TTC549 (cell line): ENCODE measurements around the gene DNM3.
"Not testable (repeated sequence)": the region's sequence is repeated elsewhere in the genome, so short reads cannot be mapped to it uniquely, and the experiment has no call there.

Experiments used
- FAIRE-seq: peaks from 2 replicates; lab custom pipeline; 2012; peaks lifted over from hg19 to GRCh38; lab: Jason Lieb, UNC

DNM3 gene

DNA sequence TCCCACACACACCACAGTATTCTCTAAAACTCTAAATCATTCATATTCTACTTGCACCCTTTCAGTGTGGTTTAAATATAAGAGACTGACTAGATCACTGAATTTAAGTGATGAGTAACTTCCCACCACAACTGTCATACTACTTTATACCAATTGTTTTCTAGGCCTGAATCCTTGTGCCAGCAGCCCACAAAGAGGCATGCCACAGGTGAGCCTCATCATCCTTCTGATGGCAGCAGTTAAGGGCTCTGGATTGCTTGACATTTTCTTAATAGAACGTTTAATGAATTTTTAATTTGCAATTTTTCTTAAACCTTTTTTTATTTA is 588.8 kb downstream of the DNM3 start:
- no peak for FAIRE-seq

DNA sequence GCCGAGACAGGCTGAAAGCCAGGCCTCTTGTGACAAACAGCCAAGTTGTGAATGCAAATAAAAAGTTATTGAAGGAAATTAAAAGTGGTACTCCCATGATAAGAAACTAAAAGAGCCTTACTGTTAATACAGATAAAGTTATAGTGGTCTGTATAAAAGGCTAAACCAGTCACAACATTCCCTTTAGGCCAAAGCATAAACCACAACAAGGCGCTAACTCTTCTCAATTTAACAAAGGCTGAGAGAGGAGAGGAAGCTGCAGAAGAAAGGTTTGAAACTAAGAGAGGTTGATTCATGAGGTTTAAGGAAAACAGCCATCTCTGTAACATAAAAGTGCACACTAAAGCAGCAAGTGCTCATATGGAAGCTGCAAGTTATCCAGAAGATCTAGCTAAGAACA is 589.9 kb downstream of the DNM3 start:
- no peak for FAIRE-seq

DNA sequence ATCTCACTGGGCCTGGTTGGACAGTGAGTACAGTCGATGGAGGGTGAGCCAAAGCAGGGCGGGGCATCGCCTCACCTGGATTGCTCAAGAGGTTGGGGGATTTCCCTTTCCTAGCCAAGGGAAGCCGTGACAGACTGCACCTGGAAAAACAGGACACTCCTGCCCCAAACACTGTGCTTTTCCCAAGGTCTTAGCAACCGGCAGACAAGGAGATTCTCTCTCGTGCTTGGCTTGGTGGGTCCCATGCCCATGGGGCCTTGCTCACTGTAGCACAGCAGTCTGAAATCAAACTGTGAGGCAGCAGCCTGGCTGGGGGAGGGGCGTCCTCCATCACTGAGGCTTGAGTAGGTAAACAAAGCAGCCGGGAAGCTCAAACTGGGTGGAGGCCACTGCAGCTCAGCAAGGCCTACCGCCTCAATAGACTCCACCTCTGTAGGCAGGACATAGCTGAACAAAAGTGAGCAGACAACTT is 590.5 kb downstream of the DNM3 start:
- no peak for FAIRE-seq

DNA sequence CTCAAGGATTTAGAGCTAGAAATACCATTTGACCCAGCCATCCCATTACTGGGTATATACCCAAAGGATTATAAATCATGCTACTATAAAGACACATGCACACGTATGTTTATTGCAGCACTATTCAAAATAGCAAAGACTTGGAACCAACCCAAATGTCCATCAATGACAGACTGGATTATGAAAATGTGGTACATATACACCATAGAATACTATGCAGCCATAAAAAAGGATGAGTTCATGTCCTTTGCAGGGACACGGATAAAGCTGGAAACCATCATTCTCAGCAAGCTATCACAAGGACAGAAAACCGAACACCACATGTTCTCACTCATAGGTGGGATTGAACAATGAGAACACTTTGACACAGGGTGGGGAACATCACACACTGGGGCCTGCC is 595.9 kb downstream of the DNM3 start:
- FAIRE-seq: not testable (repeated sequence)

DNA sequence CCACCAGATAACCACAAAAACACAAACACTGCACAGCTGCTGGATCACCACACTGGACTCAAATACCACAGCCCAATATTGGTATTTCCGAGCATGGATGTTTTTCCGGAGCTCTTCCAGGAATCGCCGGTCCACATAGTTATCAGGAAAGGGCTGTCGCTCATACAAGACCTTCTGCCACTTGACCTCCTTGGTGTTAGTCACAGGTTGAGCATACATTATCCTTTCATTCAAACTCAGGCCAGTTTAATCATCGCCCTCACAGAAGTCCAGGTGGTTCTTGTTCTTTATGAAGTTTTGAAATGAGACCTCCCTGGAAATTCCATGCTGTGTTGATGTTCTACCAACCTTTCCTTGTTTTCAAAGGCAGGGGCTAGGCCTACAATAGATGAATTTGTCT is 601.1 kb downstream of the DNM3 start:
- no peak for FAIRE-seq

DNA sequence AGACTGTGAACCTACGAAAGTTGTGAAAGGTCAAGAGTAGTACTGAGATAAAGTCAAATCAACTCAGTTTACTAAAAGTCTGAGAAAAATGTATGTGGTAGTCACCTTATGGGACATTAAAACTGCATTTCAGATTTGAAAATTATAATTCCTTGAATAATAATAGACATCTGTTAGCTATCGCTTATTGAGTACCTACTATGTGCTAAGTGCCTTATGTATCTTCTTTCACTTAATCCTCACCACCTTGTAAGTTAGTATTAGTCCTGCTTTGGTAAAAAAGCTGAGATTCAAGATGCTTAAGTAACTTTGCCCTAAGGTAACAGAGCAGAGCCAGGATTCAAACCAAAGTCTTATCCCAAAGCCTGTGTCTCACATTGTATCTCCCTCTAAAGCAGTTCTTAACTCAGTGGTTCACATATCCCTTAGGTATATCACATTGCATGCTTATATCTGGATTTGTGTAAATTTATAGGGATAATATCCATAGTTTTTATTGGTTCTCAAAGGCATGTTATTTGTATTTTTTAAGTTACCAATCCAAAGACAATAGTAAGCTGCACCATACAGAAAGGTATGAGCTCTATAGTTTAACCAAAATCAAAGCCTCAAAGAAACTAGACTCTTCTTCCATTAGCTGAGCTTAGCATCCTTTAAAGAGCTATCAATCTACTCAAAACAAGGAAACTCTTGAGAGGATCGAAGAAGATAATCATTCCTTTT is 601.7 kb downstream of the DNM3 start:
- FAIRE-seq: peak; percentile 69

DNA sequence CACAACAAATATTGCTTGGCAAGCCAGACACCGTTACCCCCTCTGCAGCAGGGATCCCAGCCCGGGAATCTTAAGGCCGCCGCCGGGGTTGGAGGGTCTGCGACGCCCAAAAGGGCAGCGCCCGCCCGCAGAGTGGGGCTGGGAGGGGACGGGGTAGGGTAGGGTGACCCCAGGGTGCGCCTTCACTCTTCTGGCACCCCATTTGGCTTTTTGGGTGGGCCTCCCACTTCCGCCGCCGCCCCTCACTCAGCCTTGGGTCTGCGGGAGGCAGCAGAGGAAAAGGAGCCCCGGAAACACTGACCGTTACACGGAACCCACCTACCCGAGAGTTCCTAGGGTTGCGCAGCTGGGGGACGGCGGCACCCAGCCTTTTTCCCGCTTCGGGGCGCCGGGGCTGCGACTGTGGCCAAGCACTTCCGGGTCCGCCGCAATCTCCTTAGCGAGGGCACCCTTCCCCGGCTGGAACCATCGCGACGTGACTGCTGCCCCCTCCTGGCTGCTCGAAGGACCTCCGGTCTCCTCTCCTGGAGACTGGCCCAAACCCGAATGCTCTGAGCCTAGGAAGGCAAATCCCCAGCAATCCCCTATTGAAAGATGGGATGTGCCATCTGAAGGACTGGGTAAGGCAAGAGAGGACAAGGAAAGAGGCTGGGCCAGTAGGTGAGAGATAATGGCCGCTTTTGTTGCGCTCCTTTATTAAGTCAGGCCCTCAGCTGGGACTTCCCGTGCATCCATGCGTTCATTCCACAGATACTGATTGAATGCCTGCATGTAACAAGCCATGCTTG is 602.6 kb downstream of the DNM3 start, which contains the start of gene PIGC:
PIGC (minus strand) TSS at position 404 of the 788 bp plus-strand sequence. CDS start 1,447 bp downstream, outside the sequence.
- FAIRE-seq: peak; percentile 98

DNA sequence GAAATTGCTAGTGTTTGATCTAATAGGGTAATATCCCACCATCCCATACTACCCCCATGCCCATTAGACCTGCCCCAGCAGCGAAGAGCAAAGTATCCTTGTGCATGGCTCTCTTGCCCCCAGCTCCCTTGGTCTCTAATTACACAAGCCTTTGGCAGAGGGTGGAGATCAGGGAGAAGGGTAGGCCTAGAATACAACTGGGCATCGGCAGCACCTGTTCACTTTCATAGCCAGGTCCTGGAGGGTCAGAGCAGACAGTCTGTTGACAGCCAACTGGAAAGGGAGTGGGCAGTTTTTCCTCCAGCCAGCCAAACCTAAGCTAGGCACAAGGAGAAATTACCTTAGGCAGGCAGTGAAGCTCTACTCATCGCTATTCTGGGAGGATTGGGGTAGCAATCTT is 605.2 kb downstream of the DNM3 start:
- FAIRE-seq: no peak

DNA sequence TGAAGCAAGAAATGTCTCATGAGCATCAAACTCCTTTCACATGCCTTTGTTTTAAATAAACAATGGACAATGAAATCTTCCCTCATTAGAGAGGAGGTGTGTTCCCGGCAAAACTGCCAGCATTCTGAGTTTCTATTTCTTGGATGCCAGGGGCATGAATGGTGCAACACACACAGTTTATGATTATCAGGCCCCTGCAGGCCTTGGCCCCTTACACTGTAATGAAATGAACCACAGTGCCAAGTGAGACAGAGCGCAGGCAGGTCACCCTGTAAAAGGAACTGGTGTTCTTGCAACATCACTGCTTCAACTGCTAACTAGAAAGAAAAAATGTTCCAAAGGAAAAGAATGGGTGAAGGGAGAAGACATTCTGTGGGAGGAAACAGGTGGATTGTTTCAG is 606.3 kb downstream of the DNM3 start:
- no peak for FAIRE-seq

DNA sequence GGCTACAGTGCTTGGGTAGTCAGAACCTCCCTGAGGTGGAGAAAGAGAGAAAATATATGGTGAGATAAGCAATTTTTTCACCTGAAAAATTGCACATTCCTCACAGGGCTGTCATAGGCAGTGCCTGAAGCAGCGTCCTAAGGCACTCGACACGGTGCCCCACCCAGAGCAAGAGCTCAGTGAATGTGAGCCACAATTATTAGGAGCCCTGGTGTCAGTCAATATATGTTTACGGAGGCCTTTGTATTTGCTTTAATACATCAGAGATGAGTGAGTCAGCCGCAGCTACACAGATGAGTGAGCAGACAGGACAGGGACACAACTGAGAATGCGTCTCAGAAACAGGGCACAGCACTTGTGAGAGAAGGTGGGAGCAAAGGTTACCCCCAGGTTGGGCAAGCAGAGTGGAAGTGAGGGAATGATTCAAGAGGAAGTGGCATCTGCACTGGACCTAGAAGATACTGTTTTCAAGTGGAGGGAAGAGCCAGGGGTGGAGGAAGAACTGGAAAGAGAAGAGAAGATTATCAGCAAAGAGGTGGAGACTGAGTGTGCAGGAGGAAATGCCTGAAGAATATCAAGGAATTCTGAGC is 607.8 kb downstream of the DNM3 start:
- no peak for FAIRE-seq

DNA sequence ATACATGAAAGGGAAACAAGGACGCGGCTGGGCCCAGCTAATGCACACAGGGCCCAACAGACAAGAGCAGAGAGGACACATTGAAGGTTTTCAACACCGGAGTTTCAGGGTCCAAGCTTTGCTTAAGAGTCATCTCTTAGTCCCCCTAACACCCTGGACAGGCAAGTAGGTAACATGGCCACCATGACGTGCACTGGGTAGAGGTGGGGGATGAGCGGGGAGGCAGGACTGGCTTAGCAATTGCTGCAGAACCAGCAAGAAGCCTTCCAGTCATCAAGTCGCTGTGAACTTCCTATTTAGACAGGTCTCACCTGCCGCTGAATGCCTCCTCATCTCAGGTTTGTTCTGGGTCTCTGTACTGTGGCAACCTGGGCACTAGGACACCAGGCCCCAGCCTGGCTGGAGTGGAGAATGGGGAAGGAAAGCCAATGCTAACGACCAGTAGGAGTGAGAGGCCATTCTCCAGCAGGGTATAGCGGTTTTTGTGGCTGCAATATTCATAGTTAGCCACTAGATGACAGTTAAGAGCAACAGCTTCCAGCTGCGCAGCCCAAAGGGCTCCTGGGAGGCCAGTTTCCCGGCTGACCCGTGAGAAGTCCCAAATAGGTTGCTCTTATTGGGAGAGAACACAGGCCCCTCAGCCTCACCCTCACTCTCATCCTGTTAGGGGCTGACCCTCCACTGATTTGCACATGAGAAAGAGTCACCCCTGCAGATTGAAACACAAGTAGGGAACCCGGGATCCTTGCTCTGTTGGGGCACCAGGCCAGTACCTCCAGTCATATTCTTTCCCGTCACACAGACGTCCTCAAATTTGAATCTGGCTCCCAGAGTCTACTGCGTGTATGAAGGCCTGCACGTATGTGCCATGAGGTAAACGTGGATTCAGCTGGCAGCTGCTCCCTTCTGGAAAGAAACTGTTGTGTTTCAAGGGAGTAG is 608.6 kb downstream of the DNM3 start:
- FAIRE-seq: peak; percentile 77

DNA sequence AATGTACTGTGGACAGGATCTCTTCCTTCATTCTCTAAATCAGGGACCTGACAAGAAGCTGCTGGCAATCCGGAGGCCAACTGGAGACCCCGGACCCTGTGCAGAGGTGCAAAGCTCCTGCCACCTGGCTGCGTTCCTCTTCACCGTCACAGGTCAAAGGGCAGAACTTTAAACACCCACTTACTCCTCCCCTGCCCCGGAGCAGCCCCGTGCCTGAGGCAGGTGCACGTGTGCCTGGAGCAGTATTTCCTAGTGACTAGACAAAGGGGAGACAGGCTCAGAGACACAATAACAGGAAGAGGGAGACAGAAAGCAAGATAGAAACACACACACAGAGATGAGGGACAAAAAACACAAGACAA is 609.2 kb downstream of the DNM3 start:
- FAIRE-seq: no peak

DNA sequence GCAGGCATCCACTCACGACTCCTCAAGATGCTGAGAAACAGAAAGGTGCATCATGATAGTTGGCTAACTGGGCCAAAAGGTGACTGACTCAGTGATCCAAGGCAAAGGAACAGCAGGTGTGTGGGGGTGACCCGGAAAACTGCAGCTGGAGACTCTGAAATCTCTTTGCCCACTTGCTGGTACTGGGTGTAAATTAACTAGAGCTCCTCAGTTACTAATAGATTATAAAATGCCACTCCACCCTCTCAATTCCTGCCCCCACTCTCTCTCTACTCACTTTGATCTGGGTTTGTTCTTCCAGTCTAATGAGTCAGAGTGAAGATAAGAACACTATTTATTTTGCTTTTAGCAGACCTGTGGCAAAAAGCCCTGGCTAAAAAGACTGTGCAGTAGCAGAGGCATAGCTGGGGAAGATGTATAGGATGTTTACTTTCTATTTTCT is 609.7 kb downstream of the DNM3 start:
- FAIRE-seq: no peak

DNA sequence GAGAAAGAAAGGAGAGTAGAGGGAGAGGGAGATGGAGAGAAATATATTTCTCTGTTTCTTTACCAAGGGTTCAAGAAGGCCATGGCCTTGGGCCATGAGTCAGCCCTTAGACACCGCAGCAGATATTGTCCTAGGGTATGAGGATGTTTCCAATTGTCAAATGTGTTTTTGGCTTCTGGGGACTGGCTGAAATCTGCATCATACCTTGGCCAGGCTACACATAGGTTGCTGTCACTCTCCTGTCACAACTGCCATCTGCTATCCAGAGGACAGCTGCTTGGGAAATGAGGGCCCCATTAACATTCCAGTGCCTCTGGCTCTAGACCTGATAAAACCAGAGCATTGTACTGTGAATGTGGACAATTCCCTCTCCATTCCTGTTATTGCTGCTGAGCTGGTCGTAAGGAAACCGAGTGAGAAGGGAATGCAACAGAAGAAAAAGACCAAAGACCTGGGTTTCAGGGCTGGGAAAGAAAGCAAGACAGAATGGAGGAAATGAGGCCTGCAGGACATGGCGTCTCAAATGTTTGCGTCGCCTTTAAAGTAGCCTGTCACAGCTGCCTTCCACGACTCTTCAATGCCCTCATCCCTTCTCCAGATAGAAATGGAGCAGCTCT is 611.3 kb downstream of the DNM3 start:
- FAIRE-seq: no peak

DNA sequence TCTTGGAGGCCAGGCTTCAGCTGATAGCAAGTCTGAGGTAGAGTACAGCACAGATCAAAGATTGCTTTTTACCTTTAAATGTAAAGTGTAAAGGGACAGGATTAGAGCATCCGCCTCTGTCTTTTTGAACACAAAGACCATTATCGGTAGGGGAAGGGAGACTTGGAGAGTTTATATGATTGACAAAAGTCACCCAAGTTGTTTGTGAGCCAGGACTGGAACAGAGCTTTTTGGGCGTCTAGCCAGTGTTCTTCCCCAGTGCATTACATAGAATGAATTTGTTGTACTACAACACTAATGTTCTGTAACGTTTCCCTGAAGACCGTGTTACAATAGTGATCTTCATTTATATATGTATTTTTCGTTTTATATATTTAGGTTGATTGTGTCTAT is 611.9 kb downstream of the DNM3 start:
- peak; percentile 51 for FAIRE-seq

DNA sequence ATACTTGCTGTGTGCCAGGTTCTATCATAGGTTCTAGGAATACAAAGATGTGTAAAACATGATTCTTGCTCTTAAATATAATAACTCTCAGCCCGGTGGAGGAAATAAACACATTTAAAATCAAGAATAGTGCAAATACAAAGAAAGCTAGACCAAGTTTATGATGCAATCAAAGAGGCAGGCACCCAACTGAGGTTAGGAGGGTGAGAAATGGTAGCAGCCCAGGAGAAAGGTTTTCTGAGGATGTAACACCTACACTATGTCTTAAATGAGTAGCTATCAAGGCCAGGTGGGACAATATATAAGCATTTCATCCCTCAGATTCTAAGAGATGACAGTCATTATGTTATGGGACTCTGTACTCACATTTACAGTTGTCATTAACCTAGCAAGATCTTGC is 612.3 kb downstream of the DNM3 start:
- FAIRE-seq: no peak

DNA sequence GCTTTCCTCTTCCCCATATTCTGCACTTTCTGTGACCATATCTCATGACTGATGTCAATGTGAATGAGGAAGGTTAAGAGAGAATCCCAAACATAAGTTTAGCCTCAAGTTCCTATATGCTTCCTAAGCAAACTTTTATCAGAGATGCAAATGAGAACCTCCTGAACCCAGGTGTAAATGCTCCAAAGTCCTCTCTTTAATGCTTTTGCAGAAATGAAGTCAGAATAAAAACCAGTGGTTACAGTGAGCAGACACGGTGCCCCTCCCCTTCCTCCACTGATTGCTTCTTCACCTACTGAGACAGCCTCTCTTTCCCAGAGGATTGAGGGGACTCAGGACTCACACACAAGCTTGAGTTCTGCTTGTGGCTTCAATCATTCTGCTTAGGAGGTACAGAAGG is 614.2 kb downstream of the DNM3 start:
- FAIRE-seq: no peak

DNA sequence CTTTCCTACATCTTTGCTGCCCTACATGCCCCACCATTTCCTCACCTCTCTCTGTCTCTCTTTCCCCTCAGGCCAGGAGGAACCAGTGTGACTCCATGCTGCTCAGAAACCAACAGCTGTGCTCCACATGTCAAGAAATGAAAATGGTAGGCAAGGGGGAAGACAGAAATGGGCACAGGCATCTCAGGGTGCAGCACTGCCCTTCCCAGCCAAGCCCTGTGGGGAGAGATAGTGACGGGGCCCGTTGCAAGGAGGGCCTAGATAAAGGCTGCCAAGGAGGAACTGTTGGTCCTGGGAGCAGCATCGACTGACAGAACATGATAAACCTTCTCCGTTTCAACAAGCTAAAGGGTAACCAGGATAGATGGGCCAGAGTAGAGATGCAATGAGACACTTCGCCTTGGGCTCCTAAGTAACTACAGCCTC is 615.1 kb downstream of the DNM3 start:
- FAIRE-seq: no peak

DNA sequence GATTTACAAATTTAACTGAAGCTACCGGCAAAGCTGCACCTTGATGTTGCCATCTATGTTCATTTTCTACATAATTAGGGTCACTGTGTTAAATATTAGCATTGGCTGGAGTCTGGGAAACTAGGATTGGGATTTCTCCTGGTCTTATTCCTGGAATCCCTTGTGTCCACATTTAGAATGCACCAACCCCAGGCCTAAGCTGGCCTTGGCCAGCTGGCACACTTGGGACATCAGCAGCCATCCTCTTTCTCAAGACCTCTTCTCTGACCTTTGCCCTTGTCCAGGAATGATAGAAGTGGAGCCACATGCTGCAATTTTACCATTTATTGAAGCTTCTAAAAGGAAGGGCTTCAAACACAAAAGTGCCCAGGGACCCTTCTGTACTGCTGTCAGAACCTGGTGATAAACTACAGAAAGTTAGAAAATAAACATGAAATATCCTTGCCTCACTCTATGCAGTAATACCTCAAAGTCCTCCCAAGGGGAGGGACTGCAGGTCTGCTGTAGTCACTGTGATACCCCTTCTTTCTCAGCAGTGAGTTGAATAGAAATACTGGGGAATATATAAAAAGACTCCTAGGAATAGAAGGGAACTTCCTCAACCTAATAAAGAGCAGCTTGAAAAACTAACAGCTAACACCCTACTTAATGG is 616.3 kb downstream of the DNM3 start:
- no peak for FAIRE-seq

DNA sequence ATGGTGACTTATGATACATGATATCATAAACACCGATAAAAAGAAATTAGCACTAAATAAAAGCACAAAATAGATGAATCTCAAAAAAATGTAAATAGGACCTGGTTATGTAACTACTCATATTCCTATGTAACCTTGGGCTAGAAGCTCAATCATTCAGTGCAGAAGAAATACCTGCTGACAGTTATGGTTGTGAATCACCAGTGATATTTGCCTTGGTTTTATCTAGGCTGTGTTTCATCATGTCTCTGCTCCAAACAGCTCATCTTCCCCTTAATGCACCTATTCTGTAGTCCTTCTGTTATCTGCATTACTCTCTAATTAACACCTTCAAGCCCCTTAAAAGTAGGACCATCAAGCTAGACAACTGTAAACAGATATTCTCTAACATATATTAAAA is 618.9 kb downstream of the DNM3 start:
- no peak for FAIRE-seq

DNA sequence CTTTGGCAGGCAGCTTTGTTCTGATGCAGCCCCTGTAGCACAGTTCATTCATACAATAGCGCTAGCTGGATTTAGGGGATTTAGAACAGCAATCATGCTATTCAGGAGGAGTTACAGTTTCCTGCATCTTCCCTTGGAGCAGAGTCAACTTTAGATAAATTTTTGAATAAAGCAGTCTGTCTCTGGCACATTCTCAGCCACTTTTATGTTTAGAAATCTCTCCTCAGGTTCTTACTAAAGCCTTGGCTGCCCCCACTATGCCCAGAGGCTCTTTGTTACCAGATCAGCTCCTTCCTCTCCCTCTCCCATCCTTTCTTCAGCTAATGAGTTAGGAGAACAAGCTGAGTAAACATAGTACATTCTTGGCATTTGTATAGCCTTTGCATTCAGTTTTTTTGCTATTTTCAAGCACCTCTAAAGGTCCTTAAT is 619.6 kb downstream of the DNM3 start:
- peak; percentile 99 for FAIRE-seq
